Loucy (cell line): ENCODE data around the gene SECTM1.

Experiments
- H2AFZ ChIP-seq: fragments of 200-600 bp; sonication (generic); 2 replicates; pipeline ENCODE4 v1.6.0; 2016; ENCODE audit warnings: antibody characterized with exemption, mild to moderate bottlenecking, low read length, moderate library complexity
- H3F3A ChIP-seq: fragments of 200-600 bp; 2 replicates; pipeline ENCODE4 v1.6.0; 2016; ENCODE audit warnings: antibody characterized with exemption, low read depth, mild to moderate bottlenecking
- H3K27me3 ChIP-seq: fragments of 200-600 bp; sonication (generic); 2 replicates; pipeline ENCODE4 v1.6.1; 2014; ENCODE audit warnings: low read length, mild to moderate bottlenecking; ENCODE audit not compliant: insufficient read depth, poor library complexity, severe bottlenecking
- H3K36me3 ChIP-seq: fragments of 200-600 bp; sonication (generic); 2 replicates; pipeline ENCODE4 v1.6.1; 2016; ENCODE audit warnings: low read length; ENCODE audit not compliant: insufficient read depth
- H3K4me1 ChIP-seq: fragments of 200-600 bp; sonication (generic); 2 replicates; pipeline ENCODE4 v1.5.1; 2014; ENCODE audit warnings: low read length, mild to moderate bottlenecking; ENCODE audit not compliant: insufficient read depth, poor library complexity, severe bottlenecking
- H3K4me2 ChIP-seq: fragments of 200-600 bp; sonication (generic); 2 replicates; pipeline ENCODE4 v1.6.0; 2014; ENCODE audit warnings: antibody characterized with exemption, low read length, low read depth, mild to moderate bottlenecking; ENCODE audit not compliant: poor library complexity, severe bottlenecking
- H3K4me3 ChIP-seq: fragments of 200-600 bp; sonication (generic); 2 replicates; pipeline ENCODE4 v1.5.1; 2014; ENCODE audit warnings: low read length, mild to moderate bottlenecking, mixed read lengths; ENCODE audit not compliant: poor library complexity, severe bottlenecking
- H3K79me2 ChIP-seq: fragments of 200-600 bp; sonication (generic); 2 replicates; pipeline ENCODE4 v1.6.1; 2014; ENCODE audit warnings: low read length; ENCODE audit not compliant: insufficient read depth
- H3K9ac ChIP-seq: fragments of 200-600 bp; sonication (generic); 2 replicates; pipeline ENCODE4 v1.6.0; 2014; ENCODE audit warnings: mild to moderate bottlenecking, low read depth, low read length, moderate library complexity; ENCODE audit not compliant: poor library complexity, severe bottlenecking
- H3K9me2 ChIP-seq: fragments of 200-600 bp; sonication (generic); replicated peaks from 2 replicates; pipeline ENCODE4 v1.6.1; 2016; ENCODE audit warnings: low read depth, low read length, mixed read lengths
- H3K9me3 ChIP-seq: fragments of 200-600 bp; sonication (generic); 2 replicates; pipeline ENCODE4 v1.6.1; 2014; ENCODE audit warnings: mild to moderate bottlenecking, antibody characterized with exemption, low read length, low read depth; ENCODE audit not compliant: insufficient read depth
- H4K20me1 ChIP-seq: fragments of 200-600 bp; sonication (generic); 2 replicates; pipeline ENCODE4 v1.6.0; 2014; ENCODE audit warnings: antibody characterized with exemption, low read length, mild to moderate bottlenecking; ENCODE audit not compliant: insufficient read depth, poor library complexity, severe bottlenecking
- EZH2phosphoT487 ChIP-seq: fragments of 200-600 bp; IDR thresholded peaks from 2 replicates; pipeline ENCODE4 v1.6.1; 2018; ENCODE audit warnings: antibody characterized with exemption, mild to moderate bottlenecking, moderate library complexity, borderline replicate concordance
- TF ChIP-seq, protein P1 (sequence below): fragments of 200-600 bp; sonication (generic); conservative IDR thresholded peaks from 2 replicates; pipeline ENCODE4 v1.5.1; 2014; ENCODE audit warnings: mild to moderate bottlenecking, antibody characterized with exemption, low read length

The SECTM1 gene

DNA sequence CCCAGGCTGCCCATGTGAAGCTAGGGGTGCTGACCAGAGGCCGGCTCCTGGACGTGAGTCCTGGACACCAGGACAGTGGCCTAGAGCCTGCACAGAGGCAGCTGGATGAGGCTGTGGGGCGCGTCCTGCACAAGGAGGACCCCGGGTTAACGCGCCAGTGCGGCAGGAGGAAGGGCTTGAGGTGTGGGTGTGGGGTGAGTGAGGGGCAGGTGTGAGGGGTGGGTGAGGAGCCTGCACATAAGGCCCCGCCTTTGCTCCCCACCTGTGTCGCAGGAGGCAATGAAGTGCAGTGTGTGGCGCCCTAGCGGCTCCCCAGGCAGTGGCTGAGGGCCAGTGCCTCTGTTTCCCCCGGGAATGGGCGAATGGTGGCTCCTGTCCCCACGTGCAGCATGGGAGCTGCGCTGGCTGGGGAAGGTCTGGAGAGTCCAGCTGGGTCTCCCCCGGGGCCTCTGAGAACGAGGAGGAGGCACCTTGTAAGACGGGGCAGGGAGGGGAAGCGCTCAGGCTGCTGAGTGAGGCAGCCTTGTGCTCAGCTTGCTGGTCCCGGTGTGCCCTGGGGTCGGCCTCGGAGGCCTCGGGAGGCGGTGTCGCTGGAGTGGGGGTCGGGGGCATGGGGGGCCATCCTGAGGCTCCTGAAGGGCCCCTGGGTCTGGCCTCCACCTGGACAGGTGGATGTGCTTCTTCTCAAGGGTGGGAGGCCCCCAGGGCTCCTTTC is 19.4 kb downstream of the SECTM1 start:
- H3K9me2 ChIP-seq, result no peaks in the 10 kb centered on the region
- H3K79me2 ChIP-seq, result peaks cover 35% of the 10 kb centered on the region
- no peak overlapping the region for H2AFZ ChIP-seq
- no peak overlapping the region for H3K4me3 ChIP-seq
- H4K20me1 ChIP-seq, result no peaks in the 10 kb centered on the region
- H3K9ac ChIP-seq, result no peak overlapping the region
- 0 out of 2 replicates have a peak, but pooled peaks cover 4% of the 10 kb centered on the region for H3F3A ChIP-seq
- no peaks in the 10 kb centered on the region for H3K36me3 ChIP-seq
- H3K4me2 ChIP-seq, result no peak overlapping the region
- no peak for TF ChIP-seq EZH2phosphoT487
- TF ChIP-seq, protein P1, sequence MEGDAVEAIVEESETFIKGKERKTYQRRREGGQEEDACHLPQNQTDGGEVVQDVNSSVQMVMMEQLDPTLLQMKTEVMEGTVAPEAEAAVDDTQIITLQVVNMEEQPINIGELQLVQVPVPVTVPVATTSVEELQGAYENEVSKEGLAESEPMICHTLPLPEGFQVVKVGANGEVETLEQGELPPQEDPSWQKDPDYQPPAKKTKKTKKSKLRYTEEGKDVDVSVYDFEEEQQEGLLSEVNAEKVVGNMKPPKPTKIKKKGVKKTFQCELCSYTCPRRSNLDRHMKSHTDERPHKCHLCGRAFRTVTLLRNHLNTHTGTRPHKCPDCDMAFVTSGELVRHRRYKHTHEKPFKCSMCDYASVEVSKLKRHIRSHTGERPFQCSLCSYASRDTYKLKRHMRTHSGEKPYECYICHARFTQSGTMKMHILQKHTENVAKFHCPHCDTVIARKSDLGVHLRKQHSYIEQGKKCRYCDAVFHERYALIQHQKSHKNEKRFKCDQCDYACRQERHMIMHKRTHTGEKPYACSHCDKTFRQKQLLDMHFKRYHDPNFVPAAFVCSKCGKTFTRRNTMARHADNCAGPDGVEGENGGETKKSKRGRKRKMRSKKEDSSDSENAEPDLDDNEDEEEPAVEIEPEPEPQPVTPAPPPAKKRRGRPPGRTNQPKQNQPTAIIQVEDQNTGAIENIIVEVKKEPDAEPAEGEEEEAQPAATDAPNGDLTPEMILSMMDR, result no peak
- H3K4me1 ChIP-seq, result peaks cover 20% of the 10 kb centered on the region
- H3K9me3 ChIP-seq, result no peaks in the 10 kb centered on the region
- H3K27me3 ChIP-seq, result no peaks in the 10 kb centered on the region

DNA sequence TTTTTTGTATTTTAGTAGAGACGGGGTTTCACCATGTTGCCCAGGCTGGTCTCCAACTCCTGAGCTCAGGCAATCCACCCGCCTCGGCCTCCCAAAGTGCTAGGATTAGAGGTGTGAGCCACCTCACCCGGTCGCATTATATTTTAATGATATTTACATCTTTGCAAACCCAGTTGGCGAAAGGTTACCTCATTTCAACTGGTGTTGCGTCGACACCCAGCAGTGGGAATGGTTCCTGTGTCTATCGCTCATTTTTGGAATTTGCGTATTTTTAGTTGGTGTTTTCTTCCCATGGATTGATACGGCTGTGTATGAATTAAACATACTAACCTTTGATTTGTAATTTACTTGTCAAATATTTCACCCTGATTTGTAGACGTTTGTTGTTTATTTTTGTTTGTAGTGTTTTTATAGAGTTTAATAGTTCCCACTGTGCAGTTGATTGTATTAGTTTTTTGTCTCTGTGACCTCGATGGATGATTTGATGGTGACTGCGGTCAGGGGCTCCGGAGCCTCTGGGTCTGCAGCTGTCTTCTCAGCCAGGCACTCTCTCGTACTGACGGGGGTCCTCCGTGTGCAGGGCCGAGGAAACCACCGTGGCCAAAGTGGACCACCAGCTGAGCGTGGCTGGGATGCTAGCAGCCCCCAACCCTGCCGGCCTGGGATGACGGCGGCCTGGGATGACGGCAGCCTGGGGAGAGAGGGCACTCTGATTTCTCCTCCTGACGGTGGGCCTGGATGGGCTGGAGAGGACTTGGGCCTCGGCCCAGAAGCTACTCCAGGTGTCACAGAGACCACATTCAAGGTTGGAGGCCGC is 20.2 kb downstream of the SECTM1 start:
- no peaks in the 10 kb centered on the region for H3K27me3 ChIP-seq

DNA sequence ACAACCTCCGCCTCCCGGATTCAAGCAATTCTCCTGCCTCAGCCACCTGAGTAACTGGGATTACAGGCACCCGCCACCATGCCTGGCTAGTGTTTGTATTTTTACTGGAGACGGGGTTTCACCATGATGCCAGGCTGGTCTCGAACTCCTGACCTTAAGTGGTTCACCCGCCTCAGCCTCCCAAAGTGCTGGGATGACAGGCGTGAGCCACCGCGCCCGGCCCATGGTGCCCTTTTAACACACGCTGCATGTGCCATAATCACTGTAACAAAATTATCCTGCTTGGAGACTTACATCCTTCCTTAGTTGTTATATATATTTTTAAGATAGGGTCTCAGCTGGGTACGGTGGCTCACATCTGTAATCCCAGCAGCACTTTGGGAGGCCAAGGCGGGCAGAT is 21.6 kb downstream of the SECTM1 start:
- Histone ChIP-seq H4K20me1 (no peaks in the 10 kb centered on the region), H3K4me2 (no peak overlapping the region), H3K9me3 (no peaks in the 10 kb centered on the region), H3K27me3 (no peaks in the 10 kb centered on the region), H3K9ac (no peak overlapping the region), H2AFZ (no peak overlapping the region), H3K9me2 (no peaks in the 10 kb centered on the region), H3K4me3 (no peak overlapping the region), H3K36me3 (no peaks in the 10 kb centered on the region), H3K79me2 (peaks cover 25% of the 10 kb centered on the region), H3K4me1 (peaks cover 24% of the 10 kb centered on the region), H3F3A (peaks cover under 1% of the 10 kb centered on the region; the same call in 1 of the 2 replicates)
- TF ChIP-seq EZH2phosphoT487, result no peak
- TF ChIP-seq, protein P1, result no peak

More for the DNA sequence above, 20.2 kb downstream of the SECTM1 start:
- Histone ChIP-seq H3K9me2 (no peaks in the 10 kb centered on the region), H3K9me3 (no peaks in the 10 kb centered on the region), H2AFZ (no peak overlapping the region), H3K4me3 (no peak overlapping the region), H3K9ac (no peak overlapping the region), H3F3A (no peaks in the 10 kb centered on the region), H3K36me3 (no peaks in the 10 kb centered on the region), H3K4me1 (peaks cover 27% of the 10 kb centered on the region), H3K79me2 (peaks cover 35% of the 10 kb centered on the region), H3K4me2 (no peak overlapping the region), H4K20me1 (no peaks in the 10 kb centered on the region)
- no peak for TF ChIP-seq EZH2phosphoT487
- TF ChIP-seq, protein P1, result no peak
